HG02970 (cell line): ENCODE results near the gene AMFR.

Experiments
- ATAC-seq: cut with Tn5 transposase; IDR thresholded peaks from one replicate; pipeline ENCODE4 v1.9.1; 2021; ENCODE audit warnings: mild to moderate bottlenecking, moderate library complexity, moderate number of reproducible peaks; ENCODE audit not compliant: unreplicated experiment, low FRiP score

Gene AMFR

DNA sequence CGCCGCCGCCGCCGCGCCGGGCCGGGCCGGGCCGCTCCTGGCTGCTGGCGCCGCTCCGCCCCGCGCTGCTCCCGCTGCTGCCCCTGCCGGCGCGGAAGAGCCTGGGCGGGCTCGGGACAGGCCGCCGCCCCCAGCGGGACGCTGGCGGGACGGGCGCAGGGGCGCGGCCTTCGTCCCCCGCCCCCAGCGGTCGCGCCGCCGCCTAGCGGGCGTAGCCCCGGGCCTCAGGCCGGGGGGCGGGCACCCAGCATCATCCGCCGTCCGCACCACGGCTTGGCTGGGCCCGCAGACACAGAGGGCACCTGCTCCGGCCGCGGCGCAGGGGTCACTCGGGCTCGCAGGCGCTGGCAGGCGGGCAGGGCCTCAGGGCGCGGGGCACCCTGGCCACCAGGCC, at the start of gene AMFR:
AMFR (minus strand) TSS at position 107 of the 394 bp plus-strand sequence. CDS start 218 bp downstream, outside the sequence.
- ATAC-seq, result peak; percentile 76

DNA sequence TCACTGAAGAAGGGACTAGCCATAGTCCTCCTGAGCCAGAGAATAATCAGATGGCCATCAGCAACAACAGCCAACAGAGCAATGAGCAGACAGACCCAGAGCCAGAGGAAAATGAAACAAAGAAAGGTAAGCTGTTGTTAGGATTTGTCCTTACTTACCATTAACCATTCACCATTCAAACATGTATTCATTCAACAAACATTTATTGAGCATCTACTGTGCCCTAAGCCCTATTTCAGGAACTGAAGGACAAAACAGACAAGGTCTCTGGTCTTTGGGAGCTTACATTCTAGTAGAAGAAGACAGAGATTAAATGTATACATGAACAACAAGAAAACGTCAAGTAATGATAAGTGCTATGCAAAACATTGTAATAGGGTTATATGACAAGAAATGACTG, 45.3 kb upstream of the AMFR start:
- ATAC-seq, result no peak

DNA sequence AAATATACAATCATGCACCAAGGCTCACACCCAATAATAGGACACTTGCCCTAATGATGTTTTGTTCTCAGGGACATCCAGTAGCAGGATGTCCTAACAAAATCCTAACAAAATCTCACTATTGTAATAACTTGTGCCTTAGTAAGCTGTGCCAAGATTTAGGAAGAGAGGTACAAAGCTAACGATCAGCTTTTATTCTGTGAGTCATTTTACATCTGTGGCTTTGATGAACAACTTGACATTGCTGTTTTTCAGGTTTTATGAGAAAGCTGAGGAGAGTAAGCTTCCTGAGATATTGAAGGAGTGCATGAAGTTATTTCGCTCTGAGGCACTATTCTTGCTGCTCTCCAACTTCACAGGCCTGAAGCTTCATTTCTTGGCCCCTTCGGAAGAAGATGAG, 44.9 kb upstream of the AMFR start:
- no peak for ATAC-seq

DNA sequence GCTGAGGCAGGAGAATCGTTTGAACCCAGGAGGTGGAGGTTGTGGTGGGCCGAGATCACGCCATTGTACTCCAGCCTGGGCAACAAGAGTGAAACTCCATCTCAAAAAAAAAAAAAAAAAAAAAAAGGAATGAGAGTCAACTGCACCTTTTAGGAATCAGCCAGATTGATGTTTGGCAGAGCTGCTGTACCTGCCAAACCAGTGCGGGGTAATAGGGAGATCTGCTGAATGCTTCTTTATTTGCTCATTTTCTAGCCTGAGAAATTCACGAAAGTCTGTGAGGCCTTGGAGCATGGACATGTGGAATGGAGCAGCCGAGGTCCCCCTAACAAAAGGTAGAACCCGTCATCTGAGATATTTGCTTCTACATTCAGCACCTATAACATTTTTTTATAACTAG, 44.4 kb upstream of the AMFR start:
- ATAC-seq, result no peak

DNA sequence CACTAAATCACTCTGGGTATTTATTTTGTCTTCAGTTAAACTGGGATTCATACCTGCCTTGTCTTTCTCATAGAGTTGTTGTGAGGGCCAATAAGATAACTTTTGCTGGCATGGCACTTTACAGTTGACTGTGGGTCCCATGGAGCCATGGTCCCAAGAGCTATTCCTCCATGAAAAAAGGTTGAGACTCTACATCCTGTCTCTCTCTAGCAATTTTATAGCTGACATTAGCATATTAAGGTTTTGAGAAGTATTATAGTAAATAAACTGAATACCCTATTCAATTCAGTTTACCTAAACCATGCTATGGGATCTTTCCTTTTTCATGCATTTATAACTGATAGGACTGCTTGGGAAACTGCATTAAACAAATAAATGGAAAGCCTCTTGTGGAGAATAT, 43.5 kb upstream of the AMFR start:
- no peak for ATAC-seq

DNA sequence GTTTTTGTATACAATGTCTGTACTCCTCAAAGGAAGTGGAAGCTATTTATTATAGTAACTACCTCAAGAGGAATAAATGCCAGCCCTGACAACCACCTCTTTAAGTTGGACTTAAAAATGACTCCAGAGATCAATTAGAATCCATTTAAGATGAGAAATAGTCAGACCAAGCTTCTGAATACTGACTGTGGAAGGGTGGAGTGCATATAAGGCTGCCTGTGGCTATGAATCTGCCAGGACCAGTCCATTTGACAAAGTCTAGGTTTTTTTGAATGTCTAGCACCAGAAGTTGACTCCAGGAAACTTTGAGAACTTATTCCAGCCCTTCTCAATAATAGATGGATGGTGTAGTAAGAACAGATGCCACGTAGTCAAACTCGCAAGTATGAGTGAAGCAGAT, 41.0 kb upstream of the AMFR start:
- no peak for ATAC-seq

DNA sequence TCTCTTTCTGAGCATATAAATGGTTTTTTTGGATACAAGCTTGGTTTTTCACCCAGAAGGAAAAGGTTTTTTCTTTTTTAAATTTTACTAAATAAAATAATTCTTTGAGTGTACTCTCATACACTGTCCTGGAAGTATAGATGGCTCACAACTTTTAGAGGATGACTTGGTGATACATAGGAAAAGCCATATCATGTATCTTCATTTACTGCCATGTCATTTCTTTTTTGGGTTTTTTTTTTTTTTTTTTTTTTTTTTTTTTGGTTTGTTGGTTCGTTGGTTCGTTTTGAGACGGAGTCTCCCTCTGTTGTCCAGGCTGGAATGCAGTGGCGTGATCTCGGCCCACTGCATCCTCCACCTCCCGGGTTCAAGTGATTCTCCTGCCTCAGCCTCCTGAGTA, 37.8 kb upstream of the AMFR start:
- ATAC-seq, result no peak

DNA sequence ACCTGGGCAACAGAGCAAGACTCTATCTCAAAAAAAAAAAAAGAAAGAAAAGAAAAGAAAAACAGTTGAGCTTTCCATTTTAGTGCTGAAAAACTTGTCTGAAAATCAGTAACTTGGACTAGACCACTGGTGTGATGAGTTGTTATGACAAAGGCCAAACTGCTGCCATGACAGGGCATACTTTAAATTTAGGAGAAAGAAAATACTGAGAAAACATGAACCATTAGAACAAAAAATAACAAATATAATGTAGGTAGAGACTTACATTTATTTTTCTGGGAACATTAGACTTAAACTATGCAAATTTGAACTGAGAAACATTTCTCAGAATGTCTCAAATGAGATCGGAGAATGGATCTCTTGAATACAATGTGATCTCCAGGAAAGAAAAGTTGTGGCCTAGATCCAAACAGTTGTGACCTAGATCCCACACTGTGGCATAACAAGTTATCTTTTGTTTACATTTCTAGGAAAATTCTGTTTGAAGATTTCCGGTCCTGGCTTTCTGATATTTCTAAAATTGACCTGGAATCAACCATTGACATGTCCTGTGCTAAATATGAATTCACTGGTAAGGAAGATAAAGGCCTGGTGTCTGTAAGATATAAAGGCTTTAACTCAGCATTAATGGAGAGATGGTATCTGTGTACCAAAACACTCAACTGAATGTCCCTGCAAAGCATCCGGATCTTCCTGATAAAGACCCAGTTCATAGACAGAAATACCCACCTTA, 36.9 kb upstream of the AMFR start:
- ATAC-seq, result no peak

DNA sequence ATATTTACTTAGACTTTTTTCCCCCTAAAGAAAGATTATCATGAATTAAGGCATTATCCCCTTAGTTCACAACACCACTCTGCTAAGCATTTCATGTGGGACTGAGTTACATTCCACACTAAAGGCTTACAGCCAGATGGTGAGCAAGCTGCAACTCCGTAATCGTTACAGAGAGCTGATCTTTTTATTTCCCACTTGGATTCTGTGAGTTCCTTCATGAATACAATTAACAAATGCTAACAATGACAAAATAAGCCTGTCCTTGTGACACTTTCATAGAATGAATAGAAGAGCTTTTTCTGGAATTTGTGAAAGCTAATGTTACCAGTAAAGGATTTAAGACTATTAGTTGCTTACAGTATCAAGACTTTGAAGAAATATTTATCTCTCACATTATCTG, 34.8 kb upstream of the AMFR start:
- ATAC-seq, result no peak

DNA sequence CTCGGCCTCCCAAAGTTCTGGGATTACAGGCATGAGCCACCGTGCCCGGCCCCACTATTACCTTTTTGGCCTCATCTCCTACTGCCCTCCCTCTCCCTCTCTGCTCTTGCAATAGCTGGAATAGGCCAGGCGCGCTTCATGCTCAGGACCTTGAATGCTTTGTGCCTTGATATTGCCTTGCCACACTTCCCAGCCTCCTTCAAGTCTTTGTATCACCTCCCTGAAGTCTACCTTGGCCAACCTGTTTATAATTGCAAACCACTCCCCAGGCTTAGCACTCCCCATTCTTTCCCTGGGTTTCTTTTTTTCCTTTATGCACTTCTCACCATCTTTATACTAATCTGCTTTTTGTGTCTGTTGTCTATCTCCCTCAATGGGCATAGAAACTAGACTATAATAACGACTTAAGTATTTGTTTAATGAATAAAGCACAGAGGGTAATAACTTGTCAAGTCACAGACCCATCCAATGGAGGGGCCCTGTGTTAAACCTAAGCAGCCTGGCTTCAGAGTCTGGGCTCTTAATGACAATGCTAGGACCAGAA, 32.7 kb upstream of the AMFR start:
- ATAC-seq, result no peak

DNA sequence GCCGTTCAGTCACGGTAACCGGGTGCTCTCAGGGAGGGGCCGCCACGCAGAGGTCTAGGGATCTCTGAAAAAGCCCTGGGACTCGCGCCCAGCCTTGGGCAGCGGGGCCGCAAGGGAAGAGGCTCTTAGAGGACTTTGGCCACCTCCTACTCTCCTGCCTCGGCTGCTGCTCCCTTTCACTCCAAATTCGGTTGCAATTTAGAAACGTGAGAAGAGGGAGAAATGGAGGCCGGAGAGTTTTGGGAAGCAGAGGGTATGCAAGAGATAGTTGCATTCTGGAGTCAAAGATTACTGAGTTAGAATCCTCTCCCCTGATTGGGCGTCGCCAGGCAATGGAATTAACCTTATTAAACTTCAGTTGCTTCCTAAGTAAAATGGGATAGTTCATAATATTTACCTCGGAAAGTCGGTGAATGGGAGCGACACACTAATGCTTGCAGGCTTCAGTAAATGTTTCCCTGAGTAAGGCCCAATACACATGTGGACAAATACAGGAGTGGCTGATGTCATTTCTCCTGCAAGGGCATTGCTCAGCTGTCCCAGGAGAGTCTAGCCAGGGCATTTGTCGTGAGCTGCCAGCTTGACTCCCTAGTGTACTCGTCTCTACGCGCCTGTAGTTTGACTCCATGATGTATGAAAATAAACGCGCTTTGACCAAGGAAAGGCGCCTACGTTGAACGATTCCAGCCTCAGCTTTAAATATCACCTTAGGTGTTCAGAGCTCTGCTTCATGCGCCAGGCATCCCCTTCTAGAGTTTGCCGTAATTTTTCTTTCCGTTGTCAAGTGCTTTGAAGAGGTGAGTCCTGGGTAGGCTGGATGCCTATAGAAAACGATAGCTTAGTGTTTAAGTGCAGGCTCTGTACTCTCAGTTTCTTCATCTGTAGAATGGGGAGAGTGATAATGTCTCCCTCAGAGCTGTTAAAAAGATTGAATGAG, 26.7 kb upstream of the AMFR start:
- peak; percentile 21 for ATAC-seq

DNA sequence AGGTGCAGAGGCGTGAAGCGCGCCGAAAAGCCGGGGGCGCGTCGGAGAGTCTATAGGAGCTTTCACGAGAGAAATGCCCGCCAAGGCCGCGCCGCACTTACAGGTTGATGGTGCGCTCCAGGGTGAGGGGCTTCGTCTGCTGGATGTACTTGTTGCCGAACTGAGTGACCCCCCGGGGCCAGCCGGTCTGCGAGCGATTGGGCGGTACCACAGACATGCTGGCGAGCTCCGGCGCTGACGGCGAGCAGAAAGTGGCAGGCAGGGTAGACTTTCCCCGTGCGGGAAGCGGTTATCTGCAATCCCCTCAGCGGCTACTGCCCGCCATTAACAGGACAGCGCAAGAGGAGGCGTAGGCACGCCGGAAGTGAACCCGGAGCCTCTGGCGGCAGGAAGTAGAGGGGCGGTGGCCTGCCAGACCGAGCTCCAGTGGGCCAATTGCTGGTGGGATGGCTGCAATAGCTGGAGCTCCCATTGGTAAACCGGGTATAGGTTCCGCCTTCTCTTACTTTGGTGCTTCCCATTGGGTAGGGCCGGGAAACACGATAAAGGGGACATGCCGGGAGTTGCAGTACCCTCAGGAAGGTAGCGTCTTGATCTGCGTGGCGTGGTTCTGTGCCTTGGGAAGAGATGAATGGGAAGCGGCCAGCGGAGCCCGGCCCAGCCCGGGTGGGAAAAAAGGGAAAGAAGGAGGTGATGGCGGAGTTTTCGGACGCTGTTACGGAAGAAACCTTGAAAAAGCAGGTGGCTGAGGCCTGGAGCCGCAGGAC, 25.8 kb upstream of the AMFR start, which contains the start of the genes NUDT21 and OGFOD1:
NUDT21 (minus strand) TSS at position 347 of the 767 bp plus-strand sequence; CDS start at position 217, 130 bp downstream.
OGFOD1 (plus strand) TSS at position 569 of the 767 bp plus-strand sequence; CDS start at position 628, 59 bp downstream.
- ATAC-seq, result peak; percentile 96

DNA sequence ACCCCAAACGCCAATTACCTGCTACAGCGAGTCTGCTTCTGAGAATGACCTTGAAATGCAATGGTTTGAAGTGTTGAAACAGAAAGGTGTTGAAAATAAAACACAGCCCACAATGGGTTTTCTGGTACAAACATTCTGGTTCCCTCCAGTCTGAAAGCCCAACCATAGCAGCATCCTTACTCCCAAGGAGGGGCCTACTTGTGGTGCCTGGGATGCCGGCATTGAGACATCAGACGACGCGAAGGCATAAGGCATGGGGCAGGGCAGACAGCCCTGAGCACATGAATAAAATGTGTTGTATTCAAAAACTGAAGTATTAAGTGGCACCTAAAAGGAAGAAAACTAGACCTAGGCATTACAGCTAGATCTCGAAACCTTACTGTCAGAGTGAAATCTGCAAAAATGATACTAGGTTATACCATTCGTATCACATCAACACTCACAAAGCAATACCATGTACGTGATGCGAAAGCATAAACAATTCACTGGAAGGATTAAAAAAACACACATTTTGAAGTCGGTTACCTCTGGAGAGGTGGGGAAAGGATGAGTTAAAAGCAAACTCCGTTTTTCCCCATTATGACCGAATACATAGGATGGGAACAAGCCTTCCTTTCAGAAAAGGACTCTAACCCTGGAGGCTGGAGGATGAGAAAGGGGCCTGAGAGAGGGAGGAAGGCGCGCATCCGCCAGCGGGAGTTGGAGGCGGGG, 25.1 kb upstream of the AMFR start:
- ATAC-seq, result no peak

DNA sequence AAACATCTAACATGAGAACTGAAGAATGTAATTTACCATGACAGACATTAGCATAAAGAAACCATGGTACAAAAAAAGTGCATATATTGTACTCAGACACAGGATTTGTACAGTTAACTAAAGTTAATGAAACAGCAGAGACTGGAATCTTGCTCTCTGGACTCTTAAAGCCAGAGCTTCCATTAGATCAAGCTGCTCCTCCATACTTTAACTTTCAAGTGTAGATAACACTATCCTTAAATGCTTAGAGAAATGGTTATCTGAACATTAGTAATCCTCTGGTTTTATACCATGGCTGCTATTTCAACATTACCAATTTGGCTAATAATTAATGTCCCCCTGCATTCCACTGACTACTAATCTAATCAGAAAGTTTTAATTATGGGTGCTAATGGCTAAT, 22.7 kb upstream of the AMFR start:
- ATAC-seq, result no peak

DNA sequence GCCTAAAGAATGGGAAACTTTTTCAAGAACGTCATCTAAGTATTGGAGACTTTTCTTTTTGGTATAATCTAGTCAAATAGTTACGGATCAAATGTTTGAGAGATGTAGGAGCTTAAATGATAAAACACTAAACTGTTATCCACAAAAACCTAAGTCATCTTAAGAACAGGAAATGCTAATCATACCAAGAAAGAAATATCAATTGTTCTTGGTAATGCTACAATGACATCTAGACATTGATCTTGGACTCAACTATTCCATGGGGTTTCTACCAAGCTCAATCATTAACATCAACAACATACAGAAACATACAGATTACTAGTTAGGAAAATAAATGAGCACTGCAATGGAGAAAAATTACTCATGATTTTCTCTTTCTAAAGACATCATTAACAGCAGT, 21.9 kb upstream of the AMFR start:
- no peak for ATAC-seq

DNA sequence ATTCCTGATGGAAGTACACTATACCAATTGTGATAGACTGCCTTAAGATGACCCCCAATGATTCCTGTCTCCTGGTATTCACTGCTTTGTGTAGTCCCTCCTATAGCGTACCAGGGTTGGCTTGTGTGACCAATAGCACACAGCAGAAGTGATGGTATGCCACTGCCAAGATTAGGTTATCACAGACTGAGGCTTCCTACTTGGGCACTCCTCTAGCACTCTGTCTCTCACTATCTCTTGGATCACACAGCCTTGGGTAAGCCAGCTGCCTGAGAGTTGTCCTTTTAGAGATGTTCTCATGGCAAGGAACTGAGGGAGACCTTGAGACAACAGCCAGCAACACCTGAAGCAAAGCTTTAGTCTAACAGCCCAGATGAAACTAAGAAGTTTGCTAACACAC, 12.7 kb upstream of the AMFR start:
- no peak for ATAC-seq

DNA sequence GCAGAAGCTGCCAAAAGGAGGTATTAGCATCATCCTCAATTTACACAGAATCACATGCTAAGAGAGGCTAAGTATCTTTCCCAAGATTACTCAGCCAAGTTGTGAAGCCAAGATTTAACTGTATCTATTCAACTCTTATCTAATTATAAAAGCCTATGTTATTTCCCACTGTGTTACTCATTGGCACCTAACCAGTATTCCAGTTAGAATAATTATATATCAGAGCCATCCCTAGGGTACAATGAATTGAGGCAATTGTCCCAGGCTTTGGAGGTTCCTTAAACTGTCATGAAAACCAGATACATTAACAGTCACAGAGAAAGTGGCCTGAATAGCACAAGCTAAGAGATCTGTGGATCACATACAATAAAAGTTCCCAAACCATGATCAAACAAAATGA, 10.9 kb upstream of the AMFR start:
- no peak for ATAC-seq

DNA sequence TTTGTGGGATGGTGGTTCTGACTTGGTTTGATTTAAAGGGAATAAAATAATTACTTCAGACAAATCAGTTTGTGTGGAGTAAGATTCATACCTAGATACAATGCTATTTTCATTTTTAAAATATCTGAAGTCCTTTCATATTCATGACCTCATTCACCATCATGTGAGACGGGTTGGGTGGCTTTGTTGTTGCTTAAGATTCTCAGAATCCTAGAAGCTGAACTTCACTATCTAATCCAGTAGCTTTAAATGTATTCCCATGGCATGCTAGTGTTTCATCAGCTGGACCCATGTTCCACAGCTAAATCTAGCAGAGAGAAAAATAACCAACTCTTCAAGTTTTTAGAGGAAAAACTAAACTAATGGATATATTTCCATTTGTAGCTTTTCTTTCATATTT, 2.7 kb upstream of the AMFR start:
- no peak for ATAC-seq

DNA sequence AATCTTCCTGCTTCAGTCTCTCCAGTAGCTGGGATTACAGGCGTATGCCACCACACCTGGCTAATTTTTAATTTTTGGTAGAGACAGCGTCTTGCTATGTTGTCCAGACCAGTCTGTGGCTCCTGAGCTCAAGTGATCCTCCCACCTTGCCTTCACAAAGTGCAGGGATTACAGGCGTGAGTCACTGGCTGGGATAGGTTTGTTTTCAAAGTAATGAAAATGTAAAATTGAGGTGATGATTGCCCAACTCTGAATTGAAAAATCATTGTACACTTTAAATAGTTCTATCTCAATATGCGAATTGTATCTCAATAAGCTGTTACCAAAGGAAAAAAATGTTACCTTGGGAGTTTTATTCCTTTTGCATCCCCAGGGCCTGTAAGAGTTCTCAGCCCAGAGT, 1.2 kb upstream of the AMFR start:
- ATAC-seq, result no peak
